Neuronal stem cell (in vitro differentiated cells): ENCODE measurements around the gene ZNF830.
A peak's percentile ranks its signal among the peaks of the same experiment; 100 is the strongest.

Experiments
- DNase-seq: peaks from one replicate; pipeline ENCODE4 v3.0.0-alpha.2; 2013; ENCODE audit warnings: low spot score
- H2AFZ ChIP-seq: one replicate; pipeline ENCODE4 v1.6.1; 2013; ENCODE audit warnings: mild to moderate bottlenecking, low read length, inconsistent platforms
- H2AK5ac ChIP-seq: 2 replicates; pipeline ENCODE4 v1.6.1; 2013; ENCODE audit warnings: low read depth, mild to moderate bottlenecking, inconsistent platforms, low read length, moderate library complexity, mixed read lengths
- H2BK120ac ChIP-seq: 2 replicates; pipeline ENCODE4 v1.6.1; 2013; ENCODE audit warnings: low read depth, mild to moderate bottlenecking, inconsistent platforms, low read length, moderate library complexity, mixed read lengths
- H2BK12ac ChIP-seq: one replicate; pipeline ENCODE4 v1.6.1; 2013; ENCODE audit warnings: low read length, inconsistent platforms
- H2BK15ac ChIP-seq: 2 replicates; pipeline ENCODE4 v1.6.1; 2013; ENCODE audit warnings: mild to moderate bottlenecking, low read length, inconsistent platforms, mixed read lengths
- H2BK5ac ChIP-seq: one replicate; pipeline ENCODE4 v1.6.1; 2013; ENCODE audit warnings: inconsistent platforms, mild to moderate bottlenecking, low read length, moderate library complexity
- H3K14ac ChIP-seq: one replicate; pipeline ENCODE4 v1.6.1; 2013; ENCODE audit warnings: low read length, inconsistent platforms
- H3K18ac ChIP-seq: 2 replicates; pipeline ENCODE4 v1.6.1; 2013; ENCODE audit warnings: low read length, inconsistent platforms
- H3K23ac ChIP-seq: 2 replicates; pipeline ENCODE4 v1.6.1; 2013; ENCODE audit warnings: low read depth, mild to moderate bottlenecking, mixed read lengths, low read length, inconsistent platforms; ENCODE audit not compliant: poor library complexity
- H3K27ac ChIP-seq: replicated peaks from 3 replicates; pipeline ENCODE4 v1.5.1; 2013; ENCODE audit warnings: low read length, inconsistent platforms
- H3K27me3 ChIP-seq, 3 experiments: 2 replicates each; pipeline ENCODE4 v1.6.1; 2013; ENCODE audit warnings: low read length in 3 of 3, mild to moderate bottlenecking in 2 of 3, inconsistent platforms in 1 of 3, low read depth in 1 of 3, mixed read lengths in 1 of 3, moderate library complexity in 1 of 3; ENCODE audit not compliant: control insufficient read depth in 3 of 3, insufficient read depth in 3 of 3
- H3K36me3 ChIP-seq, 2 donors: replicated peaks in 1 of 2; 2 replicates each; pipeline ENCODE4 v1.6.1; 2013; ENCODE audit warnings: low read length in 2 of 2; ENCODE audit not compliant: control insufficient read depth in 2 of 2, insufficient read depth in 2 of 2
- H3K4ac ChIP-seq: 2 replicates; pipeline ENCODE4 v1.6.1; 2013; ENCODE audit warnings: inconsistent platforms, mild to moderate bottlenecking, low read length, moderate library complexity
- H3K4me1 ChIP-seq, 2 donors: 1 replicate in 1 of 2; 2 replicates in 1 of 2; pipeline ENCODE4 v1.6.1; 2013; ENCODE audit warnings: low read length in 2 of 2, low read depth in 1 of 2; ENCODE audit not compliant: control insufficient read depth in 2 of 2, insufficient read depth in 1 of 2
- H3K4me2 ChIP-seq: one replicate; pipeline ENCODE4 v1.6.1; 2013; ENCODE audit warnings: mild to moderate bottlenecking, low read length, inconsistent platforms; ENCODE audit not compliant: insufficient read depth, poor library complexity, severe bottlenecking
- H3K4me3 ChIP-seq, 2 donors: 2 replicates each; pipeline ENCODE4 v1.5.1; 2013; ENCODE audit warnings: low read length in 2 of 2, mild to moderate bottlenecking in 2 of 2, inconsistent platforms in 1 of 2, moderate library complexity in 1 of 2
- H3K79me1 ChIP-seq: one replicate; pipeline ENCODE4 v1.6.1; 2013; ENCODE audit warnings: low read depth, mild to moderate bottlenecking, inconsistent platforms, low read length, moderate library complexity
- H3K9ac ChIP-seq: one replicate; pipeline ENCODE4 v1.6.1; 2013; ENCODE audit warnings: mild to moderate bottlenecking, low read depth, low read length, inconsistent platforms; ENCODE audit not compliant: poor library complexity
- H3K9me3 ChIP-seq, 2 donors: replicated peaks in 1 of 2; 2 replicates each; pipeline versions ENCODE3 to v1.6.1; 2013; ENCODE audit warnings: low read length in 2 of 2, mild to moderate bottlenecking in 2 of 2, inconsistent platforms in 1 of 2, low read depth in 1 of 2, mixed read lengths in 1 of 2, moderate library complexity in 1 of 2; ENCODE audit not compliant: control insufficient read depth in 2 of 2, insufficient read depth in 1 of 2
- H4K8ac ChIP-seq: one replicate; pipeline ENCODE4 v1.6.1; 2013; ENCODE audit warnings: low read depth, mild to moderate bottlenecking, inconsistent platforms, low read length, moderate library complexity
- H4K91ac ChIP-seq: one replicate; pipeline ENCODE4 v1.6.1; 2013; ENCODE audit warnings: low read length, low read depth, mild to moderate bottlenecking, inconsistent platforms; ENCODE audit not compliant: poor library complexity
- WGBS, 2 donors: extraction: QIAGEN DNeasy Blood & Tissue Kit; methylation state at CpG; one replicate each; pipeline ENCODE4 v1.1.7; 2013; ENCODE audit warnings: missing lambda C conversion rate in 2 of 2, mixed read lengths in 1 of 2; ENCODE audit not compliant: insufficient read length in 2 of 2, insufficient replicate concordance in 1 of 2; ENCODE audit errors: extremely low coverage in 2 of 2; 5-methylcytosine and 5-hydroxymethylcytosine counted together

The ZNF830 gene

GRCh38 chr17:34958438-34958837 lies 2.9 kb upstream of the ZNF830 start:
- no peak overlapping the region for H3K9ac ChIP-seq
- H3K4me1 ChIP-seq: peaks cover 5 to 7% of the 10 kb centered on the region in 2 donors
- no peak overlapping the region for H4K91ac ChIP-seq
- H2AFZ ChIP-seq: no peak overlapping the region
- no peak overlapping the region for H3K4ac ChIP-seq
- H2BK120ac ChIP-seq: no peak overlapping the region
- H3K4me3 ChIP-seq: no peak overlapping the region
- H3K27me3 ChIP-seq: no peaks in the 10 kb centered on the region
- H2AK5ac ChIP-seq: no peak overlapping the region
- no peaks in the 10 kb centered on the region for H3K9me3 ChIP-seq
- no peak overlapping the region for H3K14ac ChIP-seq
- H3K79me1 ChIP-seq: peaks cover 7% of the 10 kb centered on the region
- H2BK5ac ChIP-seq: no peak overlapping the region
- no peak overlapping the region for H3K4me2 ChIP-seq
- no peak overlapping the region for H2BK12ac ChIP-seq
- H4K8ac ChIP-seq: no peak overlapping the region
- WGBS, 2 donors: no CpG with 5 or more reads among the region's 1 CpG
- no peak overlapping the region for H3K27ac ChIP-seq
- no peak overlapping the region for H2BK15ac ChIP-seq
- no peak overlapping the region for H3K18ac ChIP-seq
- peaks cover 0 to 9% of the 10 kb centered on the region in 2 donors for H3K36me3 ChIP-seq
- DNase-seq: no peak
- no peak overlapping the region for H3K23ac ChIP-seq

GRCh38 chr17:34974179-34974578 lies 12.8 kb downstream of the ZNF830 start:
- Histone ChIP-seq H3K4me2 (no peak overlapping the region), H2BK5ac (no peak overlapping the region), H3K79me1 (no peaks in the 10 kb centered on the region), H2BK12ac (no peak overlapping the region), H3K23ac (no peak overlapping the region), H3K4me1 (no peaks in the 10 kb centered on the region), H2AFZ (no peak overlapping the region), H3K27me3 (no peaks in the 10 kb centered on the region), H3K9me3 (no peaks in the 10 kb centered on the region), H3K36me3 (no peaks in the 10 kb centered on the region), H2BK15ac (no peak overlapping the region), H4K91ac (no peak overlapping the region), H3K4ac (no peak overlapping the region), H2AK5ac (no peak overlapping the region), H3K18ac (no peak overlapping the region), H3K4me3 (no peak overlapping the region), H3K14ac (no peak overlapping the region), H3K27ac (no peak overlapping the region), H3K9ac (no peak overlapping the region), H2BK120ac (no peak overlapping the region), H4K8ac (no peak overlapping the region)
- WGBS, 2 donors: no CpG with 5 or more reads among the region's 2 CpGs
- DNase-seq: no peak

- H3K4me2 ChIP-seq: no peak overlapping the region
- H3K14ac ChIP-seq: no peak overlapping the region
- H4K8ac ChIP-seq: no peak overlapping the region
- no peak overlapping the region for H4K91ac ChIP-seq
- no peaks in the 10 kb centered on the region for H3K9me3 ChIP-seq
- no peak overlapping the region for H3K4ac ChIP-seq
- H3K23ac ChIP-seq: no peak overlapping the region
- no peak for DNase-seq
- H3K27me3 ChIP-seq: no peaks in the 10 kb centered on the region
- H3K9ac ChIP-seq: no peak overlapping the region
- H2BK5ac ChIP-seq: no peak overlapping the region
- no peak overlapping the region for H3K4me3 ChIP-seq
- H3K27ac ChIP-seq: no peak overlapping the region
- H3K36me3 ChIP-seq: no peaks in the 10 kb centered on the region
- H3K79me1 ChIP-seq: no peaks in the 10 kb centered on the region
- no peak overlapping the region for H2BK12ac ChIP-seq
- no CpG with 5 or more reads among the region's 3 CpGs for WGBS, 2 donors
- H2BK15ac ChIP-seq: no peak overlapping the region
- no peak overlapping the region for H3K18ac ChIP-seq
- no peak overlapping the region for H2BK120ac ChIP-seq
- no peak overlapping the region for H2AFZ ChIP-seq
- no peak overlapping the region for H2AK5ac ChIP-seq
- no peaks in the 10 kb centered on the region for H3K4me1 ChIP-seq
Observed at GRCh38 chr17:34974794-34975785, 13.8 kb downstream of the ZNF830 start.

- Histone ChIP-seq H2BK15ac (no peak overlapping the region), H3K4me1 (no peaks in the 10 kb centered on the region), H2AFZ (peak overlapping the region; percentile 95), H3K23ac (no peak overlapping the region), H2BK5ac (no peak overlapping the region), H2BK120ac (no peak overlapping the region), H3K36me3 (peaks cover 7 to 17% of the 10 kb centered on the region in 2 donors), H4K8ac (no peak overlapping the region), H2AK5ac (no peak overlapping the region), H3K4me3 (peak overlapping the region in 1 of 2 donors; percentile 78), H3K4ac (no peak overlapping the region), H4K91ac (no peak overlapping the region), H3K9me3 (no peaks in the 10 kb centered on the region), H3K27me3 (no peaks in the 10 kb centered on the region), H3K27ac (no peak overlapping the region), H2BK12ac (no peak overlapping the region), H3K9ac (no peak overlapping the region), H3K18ac (no peak overlapping the region), H3K79me1 (no peaks in the 10 kb centered on the region), H3K4me2 (no peak overlapping the region), H3K14ac (no peak overlapping the region)
- DNase-seq: no peak
- no CpG with 5 or more reads among the region's 7 CpGs for WGBS, 2 donors
Observed at GRCh38 chr17:34979153-34979552, 17.8 kb downstream of the ZNF830 start.
